GM23338 (cell line): Measurements from ENCODE around the gene OTOGL. TPM values are rescaled to one million over a fixed set of nuclear protein-coding genes. Genes with fewer than 3 reads are reported as not detected.

ENCODE experiments used
- ATAC-seq: fragments of 200-7000 bp; cut with Tn5 transposase; 3 replicates; pipeline ENCODE4 v1.9.1; 2020
- DNase-seq: peaks from one replicate; pipeline ENCODE4 v3.0.0-alpha.2; 2015; ENCODE audit warnings: low spot score
- H2AFZ ChIP-seq: fragments of 200-600 bp; sonication (generic); 2 replicates; pipeline ENCODE4 v1.8.0; 2016; ENCODE audit warnings: antibody characterized with exemption, mild to moderate bottlenecking, moderate library complexity
- H3F3A ChIP-seq: fragments of 200-600 bp; sonication (generic); replicated peaks from 2 replicates; pipeline ENCODE4 v1.8.0; 2017; ENCODE audit warnings: antibody characterized with exemption, mixed run types, low read depth
- H3K27ac ChIP-seq: fragments of 200-600 bp; sonication (generic); 2 replicates; pipeline ENCODE4 v1.6.1; 2016; ENCODE audit warnings: low read depth
- H3K27me3 ChIP-seq: fragments of 200-600 bp; sonication (generic); 2 replicates; pipeline ENCODE4 v1.8.0; 2016; ENCODE audit warnings: mild to moderate bottlenecking, mixed run types, moderate library complexity; ENCODE audit not compliant: insufficient read depth
- H3K36me3 ChIP-seq: fragments of 200-600 bp; sonication (generic); 2 replicates; pipeline ENCODE4 v1.8.0; 2016; ENCODE audit warnings: mild to moderate bottlenecking; ENCODE audit not compliant: insufficient read depth
- H3K4me1 ChIP-seq: fragments of 200-600 bp; sonication (generic); 2 replicates; pipeline ENCODE4 v1.8.0; 2016; ENCODE audit warnings: mild to moderate bottlenecking, moderate library complexity; ENCODE audit not compliant: insufficient read depth
- H3K4me2 ChIP-seq: fragments of 200-600 bp; sonication (generic); 2 replicates; pipeline ENCODE4 v1.7.1; 2017; ENCODE audit warnings: mixed run types
- H3K4me3 ChIP-seq: fragments of 200-600 bp; sonication (generic); 2 replicates; pipeline ENCODE4 v1.6.1; 2016; ENCODE audit warnings: mixed run types
- H3K79me2 ChIP-seq: fragments of 200-600 bp; sonication (generic); replicated peaks from 2 replicates; pipeline ENCODE4 v1.8.0; 2017; ENCODE audit warnings: mild to moderate bottlenecking; ENCODE audit not compliant: insufficient read depth
- H3K9me2 ChIP-seq: fragments of 200-600 bp; sonication (generic); 2 replicates; pipeline ENCODE4 v1.8.0; 2017; ENCODE audit not compliant: insufficient read depth
- H4K20me1 ChIP-seq: fragments of 200-600 bp; sonication (generic); replicated peaks from 2 replicates; pipeline ENCODE4 v1.8.0; 2017; ENCODE audit warnings: mild to moderate bottlenecking; ENCODE audit not compliant: insufficient read depth
- H3K27ac Mint-ChIP-seq: 2 replicates; pipeline ENCODE4 v1.8.0; 2020; ENCODE audit warnings: inconsistent platforms, mild to moderate bottlenecking, moderate library complexity, mixed read lengths
- H3K27me3 Mint-ChIP-seq: 3 replicates; pipeline ENCODE4 v1.8.0; 2022; ENCODE audit warnings: low read depth, mild to moderate bottlenecking, moderate library complexity, mixed read lengths, inconsistent platforms; ENCODE audit not compliant: insufficient read depth, poor library complexity
- H3K36me3 Mint-ChIP-seq: 3 replicates; pipeline ENCODE4 v1.8.0; 2021; ENCODE audit warnings: low read depth, mild to moderate bottlenecking, inconsistent platforms, moderate library complexity, mixed read lengths
- H3K4me1 Mint-ChIP-seq: 3 replicates; pipeline ENCODE4 v1.8.0; 2020; ENCODE audit warnings: mild to moderate bottlenecking, inconsistent platforms, mixed read lengths
- H3K4me3 Mint-ChIP-seq: 3 replicates; pipeline ENCODE4 v1.8.0; 2021; ENCODE audit warnings: moderate library complexity, mild to moderate bottlenecking, inconsistent platforms, mixed read lengths
- H3K9me3 Mint-ChIP-seq: 3 replicates; pipeline ENCODE4 v1.8.0; 2020; ENCODE audit warnings: moderate library complexity, mild to moderate bottlenecking, inconsistent platforms, mixed read lengths
- CREB1 ChIP-seq: fragments of 250-450 bp; sonication (Bioruptor Pico); IDR thresholded peaks from 2 replicates; pipeline ENCODE4 v1.5.0; 2020; ENCODE audit warnings: low read depth, mild to moderate bottlenecking, moderate library complexity
- EZH2 ChIP-seq: fragments of 200-600 bp; sonication (generic); IDR thresholded peaks from one replicate; pipeline ENCODE4 v1.8.0; 2017; ENCODE audit warnings: antibody characterized with exemption, mild to moderate bottlenecking, low read depth; ENCODE audit not compliant: unreplicated experiment
- EZH2phosphoT487 ChIP-seq: fragments of 200-600 bp; sonication (generic); IDR thresholded peaks from one replicate; pipeline ENCODE4 v1.8.1; 2018; ENCODE audit warnings: antibody characterized with exemption; ENCODE audit not compliant: unreplicated experiment
- JUNB ChIP-seq: IDR thresholded peaks from one replicate; pipeline ENCODE4 v1.6.1; 2016; ENCODE audit warnings: antibody characterized with exemption; ENCODE audit not compliant: unreplicated experiment
- NANOG ChIP-seq: IDR thresholded peaks from 2 replicates; pipeline ENCODE4 v1.6.1; 2016; ENCODE audit warnings: antibody characterized with exemption, borderline replicate concordance
- REST ChIP-seq: IDR thresholded peaks from one replicate; pipeline ENCODE4 v1.6.1; 2018; ENCODE audit warnings: antibody characterized with exemption; ENCODE audit not compliant: unreplicated experiment
- STAT1 ChIP-seq: IDR thresholded peaks from one replicate; pipeline ENCODE4 v1.6.1; 2016; ENCODE audit warnings: antibody characterized with exemption; ENCODE audit not compliant: unreplicated experiment
- ZNF114 ChIP-seq: fragments of 250-450 bp; sonication (Bioruptor Pico); IDR thresholded peaks from 2 replicates; pipeline ENCODE4 v1.5.0; 2020; ENCODE audit warnings: mild to moderate bottlenecking, moderate library complexity
- long read RNA-seq: library from polyadenylated mRNA; unstranded; transcript quantifications from one replicate; pipeline ENCODE4 v2.0.0, GENCODE V29; 2020; ENCODE audit not compliant: unreplicated experiment
- polyA plus RNA-seq: library from polyadenylated mRNA; unstranded; fragments of >200 nt; fragmentation: Nextera tagmentation; extraction: Ambion mirVana; gene quantifications from 2 replicates; pipeline ENCODE4 v1.2.1, GENCODE V29; 2016
- total RNA-seq: library from RNA; depleted of rRNA; stranded (reverse); fragments of >200 nt; shearing (Covaris generic); gene quantifications from 2 replicates; pipeline ENCODE4 v1.2.3, GENCODE V29; 2014; rRNA removed
- TF ChIP-seq, protein P1 (sequence below): IDR thresholded peaks from 2 replicates; pipeline ENCODE4 v1.6.1; 2016; ENCODE audit warnings: antibody characterized with exemption
- TF ChIP-seq, protein P2 (sequence below): fragments of 250-450 bp; sonication (Bioruptor Pico); IDR thresholded peaks from 2 replicates; pipeline ENCODE4 v1.5.0; 2020; ENCODE audit warnings: mild to moderate bottlenecking, moderate library complexity

The OTOGL gene, protein sequence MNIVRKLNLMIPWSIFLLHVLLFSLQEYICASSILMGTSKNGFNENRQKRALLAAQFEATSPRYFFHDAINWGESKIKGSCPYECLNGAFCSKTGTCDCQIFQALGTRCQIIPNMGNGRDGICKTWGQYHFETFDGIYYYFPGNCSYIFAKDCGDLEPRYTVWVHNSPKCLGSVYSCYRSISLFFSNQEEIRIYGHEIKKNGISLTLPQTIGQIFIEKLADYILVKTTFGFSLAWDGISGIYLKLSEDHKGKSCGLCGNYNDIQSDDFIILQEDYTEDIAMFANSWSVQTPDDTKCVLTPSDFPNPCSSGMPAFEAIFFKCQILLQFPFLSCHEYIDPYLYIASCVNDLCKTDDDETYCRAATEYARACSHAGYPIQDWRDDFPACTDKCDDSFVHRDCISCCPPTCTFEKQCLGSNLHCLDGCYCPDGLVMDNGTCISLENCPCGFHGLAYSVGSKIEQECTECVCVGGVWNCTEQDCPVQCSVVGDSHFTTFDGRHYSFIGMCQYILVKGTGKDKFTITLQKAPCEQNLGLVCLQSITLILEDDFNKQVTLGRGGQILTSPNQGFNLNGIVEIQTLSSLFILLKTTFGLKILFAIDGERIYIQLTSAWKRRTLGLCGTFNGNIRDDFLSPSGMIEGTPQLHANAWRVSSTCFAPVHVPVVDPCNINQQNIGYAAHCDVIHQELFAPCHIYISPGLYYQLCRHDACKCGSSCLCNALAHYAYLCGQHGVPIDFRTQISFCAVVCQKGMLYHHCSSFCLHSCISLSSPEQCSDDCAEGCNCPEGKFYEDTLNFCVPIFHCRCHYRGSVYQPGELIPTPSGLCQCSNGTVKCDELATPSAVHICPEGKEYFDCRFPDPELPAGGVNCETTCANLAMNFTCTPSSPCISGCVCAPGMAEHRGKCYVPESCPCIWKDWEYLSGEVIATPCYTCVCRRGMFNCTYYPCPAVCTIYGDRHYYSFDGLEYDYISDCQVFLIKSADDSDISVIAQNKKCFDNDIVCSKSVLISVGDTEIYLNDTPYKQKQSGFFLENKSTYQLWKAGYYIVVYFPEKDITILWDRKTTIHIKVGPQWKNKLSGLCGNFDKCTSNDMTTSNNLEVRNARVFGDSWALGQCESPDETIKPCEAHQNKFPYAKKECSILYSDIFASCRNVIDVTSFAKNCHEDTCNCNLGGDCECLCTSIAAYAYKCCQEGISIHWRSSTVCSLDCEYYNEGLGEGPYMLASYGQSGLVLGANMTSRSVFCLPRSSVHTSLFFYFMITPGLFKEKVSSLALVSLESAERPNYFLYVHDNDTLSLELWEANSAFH (N-terminal part only)
- total RNA-seq (0.35 and 0.66 TPM in 2 replicates), polyA plus RNA-seq (0.36 and 0.80 TPM in 2 replicates)
- long read RNA-seq: 0 reads

DNA sequence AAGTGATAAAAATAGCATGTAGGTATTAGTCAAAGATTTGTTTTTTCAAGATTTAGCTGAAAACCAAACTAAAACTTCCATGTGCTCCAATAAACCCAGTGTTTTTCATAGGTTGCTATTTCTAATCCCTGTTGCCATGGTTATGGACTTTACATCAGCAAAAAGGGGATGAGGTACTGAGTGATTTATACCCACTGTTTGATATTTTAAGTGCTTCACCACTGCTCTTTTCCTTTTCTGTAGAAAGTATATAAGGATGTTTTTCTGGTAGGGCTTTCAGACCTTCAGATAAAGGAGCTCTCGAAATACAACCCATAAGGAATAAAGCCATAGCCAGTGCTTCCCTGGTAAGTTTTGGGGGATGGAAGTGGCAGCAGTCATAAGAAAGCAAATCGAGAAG, at the start of gene OTOGL:
Gene OTOGL, plus strand, starts transcription at position 279 of the 400 bp plus-strand sequence. CDS start 109,895 bp downstream, outside the sequence.
- Mint-ChIP-seq H3K36me3 (no peaks in the 10 kb centered on the region), H3K27me3 (no peaks in the 10 kb centered on the region), H3K4me3 (no peak within 1 kb of the TSS), H3K27ac (no peak within 1 kb of the TSS), H3K9me3 (no peaks in the 10 kb centered on the region), H3K4me1 (peaks cover 2% of the 10 kb centered on the region; the same call in 1 of the 3 replicates)
- Histone ChIP-seq H3K27ac (no peak within 1 kb of the TSS), H3K36me3 (no peaks in the 10 kb centered on the region), H3K4me3 (no peak within 1 kb of the TSS), H3K9me2 (no peaks in the 10 kb centered on the region), H3K27me3 (no peaks in the 10 kb centered on the region), H3K4me1 (no peaks in the 10 kb centered on the region), H3K79me2 (no peaks in the 10 kb centered on the region), H3F3A (no peaks in the 10 kb centered on the region), H4K20me1 (no peaks in the 10 kb centered on the region), H2AFZ (peak within 1 kb of the TSS; percentile 72; the same call in 1 of the 2 replicates), H3K4me2 (no peak within 1 kb of the TSS)
- ATAC-seq (no peak), DNase-seq (no peak)
- no peak for TF ChIP-seq EZH2phosphoT487
- no peak for TF ChIP-seq NANOG
- TF ChIP-seq ZNF114 (CRISPR knock-in tag): no peak
- TF ChIP-seq, protein P1, sequence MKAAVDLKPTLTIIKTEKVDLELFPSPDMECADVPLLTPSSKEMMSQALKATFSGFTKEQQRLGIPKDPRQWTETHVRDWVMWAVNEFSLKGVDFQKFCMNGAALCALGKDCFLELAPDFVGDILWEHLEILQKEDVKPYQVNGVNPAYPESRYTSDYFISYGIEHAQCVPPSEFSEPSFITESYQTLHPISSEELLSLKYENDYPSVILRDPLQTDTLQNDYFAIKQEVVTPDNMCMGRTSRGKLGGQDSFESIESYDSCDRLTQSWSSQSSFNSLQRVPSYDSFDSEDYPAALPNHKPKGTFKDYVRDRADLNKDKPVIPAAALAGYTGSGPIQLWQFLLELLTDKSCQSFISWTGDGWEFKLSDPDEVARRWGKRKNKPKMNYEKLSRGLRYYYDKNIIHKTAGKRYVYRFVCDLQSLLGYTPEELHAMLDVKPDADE: no peak
- no peak for TF ChIP-seq REST
- no peak for TF ChIP-seq JUNB
- no peak for TF ChIP-seq CREB1 (CRISPR knock-in tag)
- no peak for TF ChIP-seq EZH2
- TF ChIP-seq STAT1: no peak
- TF ChIP-seq, protein P2, sequence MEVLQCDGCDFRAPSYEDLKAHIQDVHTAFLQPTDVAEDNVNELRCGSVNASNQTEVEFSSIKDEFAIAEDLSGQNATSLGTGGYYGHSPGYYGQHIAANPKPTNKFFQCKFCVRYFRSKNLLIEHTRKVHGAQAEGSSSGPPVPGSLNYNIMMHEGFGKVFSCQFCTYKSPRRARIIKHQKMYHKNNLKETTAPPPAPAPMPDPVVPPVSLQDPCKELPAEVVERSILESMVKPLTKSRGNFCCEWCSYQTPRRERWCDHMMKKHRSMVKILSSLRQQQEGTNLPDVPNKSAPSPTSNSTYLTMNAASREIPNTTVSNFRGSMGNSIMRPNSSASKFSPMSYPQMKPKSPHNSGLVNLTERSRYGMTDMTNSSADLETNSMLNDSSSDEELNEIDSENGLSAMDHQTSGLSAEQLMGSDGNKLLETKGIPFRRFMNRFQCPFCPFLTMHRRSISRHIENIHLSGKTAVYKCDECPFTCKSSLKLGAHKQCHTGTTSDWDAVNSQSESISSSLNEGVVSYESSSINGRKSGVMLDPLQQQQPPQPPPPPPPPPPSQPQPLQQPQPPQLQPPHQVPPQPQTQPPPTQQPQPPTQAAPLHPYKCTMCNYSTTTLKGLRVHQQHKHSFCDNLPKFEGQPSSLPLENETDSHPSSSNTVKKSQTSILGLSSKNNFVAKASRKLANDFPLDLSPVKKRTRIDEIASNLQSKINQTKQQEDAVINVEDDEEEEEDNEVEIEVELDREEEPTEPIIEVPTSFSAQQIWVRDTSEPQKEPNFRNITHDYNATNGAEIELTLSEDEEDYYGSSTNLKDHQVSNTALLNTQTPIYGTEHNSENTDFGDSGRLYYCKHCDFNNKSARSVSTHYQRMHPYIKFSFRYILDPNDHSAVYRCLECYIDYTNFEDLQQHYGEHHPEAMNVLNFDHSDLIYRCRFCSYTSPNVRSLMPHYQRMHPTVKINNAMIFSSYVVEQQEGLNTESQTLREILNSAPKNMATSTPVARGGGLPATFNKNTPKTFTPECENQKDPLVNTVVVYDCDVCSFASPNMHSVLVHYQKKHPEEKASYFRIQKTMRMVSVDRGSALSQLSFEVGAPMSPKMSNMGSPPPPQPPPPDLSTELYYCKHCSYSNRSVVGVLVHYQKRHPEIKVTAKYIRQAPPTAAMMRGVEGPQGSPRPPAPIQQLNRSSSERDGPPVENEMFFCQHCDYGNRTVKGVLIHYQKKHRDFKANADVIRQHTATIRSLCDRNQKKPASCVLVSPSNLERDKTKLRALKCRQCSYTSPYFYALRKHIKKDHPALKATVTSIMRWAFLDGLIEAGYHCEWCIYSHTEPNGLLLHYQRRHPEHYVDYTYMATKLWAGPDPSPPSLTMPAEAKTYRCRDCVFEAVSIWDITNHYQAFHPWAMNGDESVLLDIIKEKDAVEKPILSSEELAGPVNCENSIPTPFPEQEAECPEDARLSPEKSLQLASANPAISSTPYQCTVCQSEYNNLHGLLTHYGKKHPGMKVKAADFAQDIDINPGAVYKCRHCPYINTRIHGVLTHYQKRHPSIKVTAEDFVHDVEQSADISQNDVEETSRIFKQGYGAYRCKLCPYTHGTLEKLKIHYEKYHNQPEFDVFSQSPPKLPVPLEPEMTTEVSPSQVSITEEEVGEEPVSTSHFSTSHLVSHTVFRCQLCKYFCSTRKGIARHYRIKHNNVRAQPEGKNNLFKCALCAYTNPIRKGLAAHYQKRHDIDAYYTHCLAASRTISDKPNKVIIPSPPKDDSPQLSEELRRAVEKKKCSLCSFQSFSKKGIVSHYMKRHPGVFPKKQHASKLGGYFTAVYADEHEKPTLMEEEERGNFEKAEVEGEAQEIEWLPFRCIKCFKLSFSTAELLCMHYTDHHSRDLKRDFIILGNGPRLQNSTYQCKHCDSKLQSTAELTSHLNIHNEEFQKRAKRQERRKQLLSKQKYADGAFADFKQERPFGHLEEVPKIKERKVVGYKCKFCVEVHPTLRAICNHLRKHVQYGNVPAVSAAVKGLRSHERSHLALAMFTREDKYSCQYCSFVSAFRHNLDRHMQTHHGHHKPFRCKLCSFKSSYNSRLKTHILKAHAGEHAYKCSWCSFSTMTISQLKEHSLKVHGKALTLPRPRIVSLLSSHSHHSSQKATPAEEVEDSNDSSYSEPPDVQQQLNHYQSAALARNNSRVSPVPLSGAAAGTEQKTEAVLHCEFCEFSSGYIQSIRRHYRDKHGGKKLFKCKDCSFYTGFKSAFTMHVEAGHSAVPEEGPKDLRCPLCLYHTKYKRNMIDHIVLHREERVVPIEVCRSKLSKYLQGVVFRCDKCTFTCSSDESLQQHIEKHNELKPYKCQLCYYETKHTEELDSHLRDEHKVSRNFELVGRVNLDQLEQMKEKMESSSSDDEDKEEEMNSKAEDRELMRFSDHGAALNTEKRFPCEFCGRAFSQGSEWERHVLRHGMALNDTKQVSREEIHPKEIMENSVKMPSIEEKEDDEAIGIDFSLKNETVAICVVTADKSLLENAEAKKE (CRISPR knock-in tag): no peak
